ENCODE results near the gene CAPN3.

DNA sequence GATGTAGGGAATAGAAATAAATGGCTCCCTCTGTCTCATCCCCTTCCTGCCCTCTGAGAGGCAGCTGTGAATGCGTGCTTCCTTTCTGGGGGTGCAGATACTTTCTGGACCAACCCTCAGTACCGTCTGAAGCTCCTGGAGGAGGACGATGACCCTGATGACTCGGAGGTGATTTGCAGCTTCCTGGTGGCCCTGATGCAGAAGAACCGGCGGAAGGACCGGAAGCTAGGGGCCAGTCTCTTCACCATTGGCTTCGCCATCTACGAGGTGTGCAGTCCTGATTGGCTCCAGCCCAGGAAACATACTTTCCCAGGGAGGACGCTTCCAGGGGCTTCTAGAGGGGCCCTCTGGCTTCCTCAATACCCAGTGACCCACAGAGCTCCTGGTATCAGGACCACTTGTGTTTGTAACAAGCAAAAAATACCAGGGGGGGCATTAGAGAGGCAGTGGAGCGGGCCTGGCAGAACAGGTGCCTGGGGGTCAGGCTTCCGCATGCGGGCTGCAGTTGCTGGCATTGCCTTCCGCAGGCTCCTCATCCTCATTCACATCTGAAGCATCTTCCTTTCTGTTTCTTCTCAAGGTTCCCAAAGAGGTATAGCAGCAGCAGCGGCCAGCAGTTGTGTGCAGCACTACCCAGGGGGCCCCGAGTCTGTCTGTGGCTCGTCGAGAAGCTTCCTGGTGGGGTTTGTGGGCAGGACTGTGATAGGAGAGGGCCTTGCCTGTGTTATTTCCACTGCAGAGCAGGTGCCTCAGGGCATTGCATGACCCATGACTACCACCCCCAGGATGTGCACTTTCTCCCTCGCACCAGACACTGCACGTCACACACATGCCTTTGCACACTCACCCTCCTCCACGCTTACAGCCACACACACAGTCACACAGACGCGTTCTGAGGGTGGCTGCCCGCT, 42.5 kb downstream of the CAPN3 start:
- TF ChIP-seq POLR2A (IDR thresholded peaks at IDR 0.05) = no peak
- TF ChIP-seq, protein P1, sequence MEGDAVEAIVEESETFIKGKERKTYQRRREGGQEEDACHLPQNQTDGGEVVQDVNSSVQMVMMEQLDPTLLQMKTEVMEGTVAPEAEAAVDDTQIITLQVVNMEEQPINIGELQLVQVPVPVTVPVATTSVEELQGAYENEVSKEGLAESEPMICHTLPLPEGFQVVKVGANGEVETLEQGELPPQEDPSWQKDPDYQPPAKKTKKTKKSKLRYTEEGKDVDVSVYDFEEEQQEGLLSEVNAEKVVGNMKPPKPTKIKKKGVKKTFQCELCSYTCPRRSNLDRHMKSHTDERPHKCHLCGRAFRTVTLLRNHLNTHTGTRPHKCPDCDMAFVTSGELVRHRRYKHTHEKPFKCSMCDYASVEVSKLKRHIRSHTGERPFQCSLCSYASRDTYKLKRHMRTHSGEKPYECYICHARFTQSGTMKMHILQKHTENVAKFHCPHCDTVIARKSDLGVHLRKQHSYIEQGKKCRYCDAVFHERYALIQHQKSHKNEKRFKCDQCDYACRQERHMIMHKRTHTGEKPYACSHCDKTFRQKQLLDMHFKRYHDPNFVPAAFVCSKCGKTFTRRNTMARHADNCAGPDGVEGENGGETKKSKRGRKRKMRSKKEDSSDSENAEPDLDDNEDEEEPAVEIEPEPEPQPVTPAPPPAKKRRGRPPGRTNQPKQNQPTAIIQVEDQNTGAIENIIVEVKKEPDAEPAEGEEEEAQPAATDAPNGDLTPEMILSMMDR (IDR thresholded peaks at IDR 0.05) = no peak

All from esophagus squamous epithelium (tissue), 4 donors.